Embryonic facial prominence (tissue), 1 donor: ENCODE results near the gene EFNB2.

ENCODE experiments used
- DNase-seq: peaks from one replicate; pipeline ENCODE4 v3.0.0-alpha.2; 2016; ENCODE audit errors: extremely low spot score

The EFNB2 gene

GRCh38 chr13:106525865-106526264, 9.6 kb downstream of the EFNB2 start:
- DNase-seq, result no peak

- no peak for DNase-seq
Measured at GRCh38 chr13:106524108-106524507, 11.4 kb downstream of the EFNB2 start.

- DNase-seq, result no peak
Measured at GRCh38 chr13:106523576-106523975, 11.9 kb downstream of the EFNB2 start.

GRCh38 chr13:106522898-106523525, 12.4 kb downstream of the EFNB2 start:
- no peak for DNase-seq

GRCh38 chr13:106522112-106522705, 13.3 kb downstream of the EFNB2 start:
- no peak for DNase-seq

GRCh38 chr13:106521095-106521799, 14.2 kb downstream of the EFNB2 start:
- DNase-seq, result no peak

GRCh38 chr13:106520251-106521054, 15.0 kb downstream of the EFNB2 start:
- DNase-seq, result no peak

GRCh38 chr13:106518512-106518911, 16.9 kb downstream of the EFNB2 start:
- DNase-seq, result no peak

- DNase-seq, result no peak
Measured at GRCh38 chr13:106517109-106517847, 18.2 kb downstream of the EFNB2 start.

- no peak for DNase-seq
Measured at GRCh38 chr13:106515635-106516254, 19.7 kb downstream of the EFNB2 start.

GRCh38 chr13:106514928-106515634, 20.4 kb downstream of the EFNB2 start:
- DNase-seq, result no peak

- DNase-seq, result no peak
Measured at GRCh38 chr13:106513025-106513983, 22.2 kb downstream of the EFNB2 start.

- DNase-seq, result no peak
Measured at GRCh38 chr13:106507560-106508274, 27.7 kb downstream of the EFNB2 start.

GRCh38 chr13:106506286-106506685, 29.2 kb downstream of the EFNB2 start:
- no peak for DNase-seq

GRCh38 chr13:106505732-106506131, 29.7 kb downstream of the EFNB2 start:
- DNase-seq, result no peak

GRCh38 chr13:106505295-106505694, 30.2 kb downstream of the EFNB2 start:
- no peak for DNase-seq

GRCh38 chr13:106503730-106504453, 31.6 kb downstream of the EFNB2 start:
- no peak for DNase-seq

GRCh38 chr13:106503272-106503671, 32.2 kb downstream of the EFNB2 start:
- DNase-seq, result no peak
